H1 (cell line): Measurements from ENCODE around the gene CA10. TPM values are rescaled to one million over a fixed set of nuclear protein-coding genes. Genes with fewer than 3 reads are reported as not detected.

Experiments used
- CTCF ChIA-PET: fragments of 300-600 bp; sonication (Branson Sonifier 250); formaldehyde crosslinking; loops from one replicate; lab custom pipeline; 2021; ENCODE audit not compliant: partially characterized antibody; lab: Charles Lee
- POLR2A ChIA-PET: fragments of 300-600 bp; sonication (Branson Sonifier 250); formaldehyde crosslinking; loops from one replicate; lab custom pipeline; 2021; ENCODE audit warnings: inconsistent platforms; ENCODE audit not compliant: partially characterized antibody; lab: Charles Lee
- DNase-seq, 2 experiments: peaks; one replicate each; pipeline versions ENCODE4 v3.0.0 to v3.0.0-alpha.2; 2010 to 2022; ENCODE audit warnings: low spot score in 2 of 2, low read depth in 1 of 2, mixed read lengths in 1 of 2
- FAIRE-seq: peaks from 2 replicates; lab custom pipeline; 2011; peaks lifted over from hg19 to GRCh38; lab: Jason Lieb, UNC
- H2AFZ ChIP-seq: 2 replicates; pipeline ENCODE4 v1.8.1; 2012; ENCODE audit warnings: low read length, inconsistent platforms
- H2AK5ac ChIP-seq: 2 replicates; pipeline ENCODE4 v1.6.1; 2013; ENCODE audit warnings: low read depth, low read length
- H2BK120ac ChIP-seq: replicated peaks from 2 replicates; pipeline ENCODE3; 2013; ENCODE audit warnings: low read depth, low read length, inconsistent platforms
- H2BK12ac ChIP-seq: 2 replicates; pipeline ENCODE4 v1.6.1; 2013; ENCODE audit warnings: low read depth, low read length
- H2BK15ac ChIP-seq: 2 replicates; pipeline ENCODE4 v1.6.1; 2013; ENCODE audit warnings: low read length
- H2BK20ac ChIP-seq: 2 replicates; pipeline ENCODE4 v1.6.1; 2013; ENCODE audit warnings: low read length
- H2BK5ac ChIP-seq: 2 replicates; pipeline ENCODE4 v1.6.1; 2013; ENCODE audit warnings: low read depth, low read length
- H3K14ac ChIP-seq: 2 replicates; pipeline ENCODE4 v1.6.1; 2013; ENCODE audit warnings: inconsistent platforms; ENCODE audit not compliant: insufficient read length
- H3K18ac ChIP-seq: 2 replicates; pipeline ENCODE4 v1.6.1; 2013; ENCODE audit warnings: low read length; ENCODE audit errors: extremely low read depth
- H3K23ac ChIP-seq: 2 replicates; pipeline ENCODE4 v1.6.1; 2013; ENCODE audit warnings: inconsistent platforms; ENCODE audit not compliant: insufficient read length
- H3K23me2 ChIP-seq: 2 replicates; pipeline ENCODE4 v1.6.1; 2013; ENCODE audit warnings: low read depth, low read length
- H3K27ac ChIP-seq: 2 replicates; pipeline ENCODE4 v1.6.1; 2011; ENCODE audit warnings: low read depth, low read length, inconsistent platforms
- H3K27me3 ChIP-seq, 4 experiments: replicated peaks in 1 of 4; 1 replicate in 1 of 4; 2 replicates in 3 of 4; pipeline versions ENCODE4 v1.6.1 to v1.8.1; 2011 to 2013; ENCODE audit warnings: low read length in 3 of 4, mild to moderate bottlenecking in 3 of 4, inconsistent platforms in 2 of 4, mixed read lengths in 2 of 4, moderate library complexity in 1 of 4; ENCODE audit not compliant: control insufficient read depth in 3 of 4, insufficient read depth in 3 of 4; ENCODE audit errors: extremely low read depth in 1 of 4
- H3K36me3 ChIP-seq, 4 experiments: 2 replicates each; pipeline versions ENCODE4 v1.6.1 to v1.8.1; 2011 to 2013; ENCODE audit warnings: mild to moderate bottlenecking in 4 of 4, low read length in 3 of 4, moderate library complexity in 2 of 4, control low read depth in 1 of 4, inconsistent platforms in 1 of 4; ENCODE audit not compliant: insufficient read depth in 4 of 4, control insufficient read depth in 2 of 4
- H3K4ac ChIP-seq: replicated peaks from 2 replicates; pipeline ENCODE3; 2013; ENCODE audit warnings: low read length, low read depth, mixed read lengths, inconsistent platforms; ENCODE audit not compliant: insufficient read length
- H3K4me1 ChIP-seq, 4 experiments: replicated peaks in 1 of 4; 1 replicate in 1 of 4; 2 replicates in 3 of 4; pipeline versions ENCODE4 v1.6.1 to v1.8.1; 2011 to 2013; ENCODE audit warnings: low read length in 3 of 4, inconsistent platforms in 2 of 4, mixed read lengths in 1 of 4; ENCODE audit not compliant: insufficient read depth in 4 of 4, control insufficient read depth in 3 of 4
- H3K4me2 ChIP-seq, 2 experiments: 2 replicates each; pipeline versions ENCODE4 v1.6.1 to v1.8.1; 2011 to 2013; ENCODE audit warnings: low read depth in 2 of 2, low read length in 2 of 2, control low read depth in 1 of 2, inconsistent platforms in 1 of 2, mild to moderate bottlenecking in 1 of 2; ENCODE audit not compliant: insufficient read depth in 1 of 2
- H3K4me3 ChIP-seq, 4 experiments: fragments of 200-600, 300-600 bp in 1 of 4; sonication (generic), shearing (Covaris generic), sonication (Bioruptor Twin) in 1 of 4; 2 replicates each; pipeline versions ENCODE4 v1.5.1 to v1.8.1; 2011 to 2016; ENCODE audit warnings: low read length in 4 of 4, low read depth in 3 of 4, control low read depth in 2 of 4, inconsistent platforms in 2 of 4, mild to moderate bottlenecking in 2 of 4, mixed read lengths in 1 of 4, moderate library complexity in 1 of 4; ENCODE audit not compliant: insufficient read depth in 2 of 4; ENCODE audit errors: extremely low read depth in 1 of 4
- H3K56ac ChIP-seq: replicated peaks from 2 replicates; pipeline ENCODE3; 2013; ENCODE audit warnings: low read depth, mild to moderate bottlenecking, mixed read lengths, low read length, inconsistent platforms; ENCODE audit not compliant: insufficient read length
- H3K79me1 ChIP-seq: 2 replicates; pipeline ENCODE4 v1.6.1; 2013; ENCODE audit warnings: low read depth, low read length, control low read depth
- H3K79me2 ChIP-seq, 2 experiments: 2 replicates each; pipeline versions ENCODE4 v1.6.1 to v1.8.1; 2012 to 2013; ENCODE audit warnings: low read length in 2 of 2, mild to moderate bottlenecking in 2 of 2, inconsistent platforms in 1 of 2; ENCODE audit not compliant: insufficient read depth in 2 of 2, control insufficient read depth in 1 of 2
- H3K9ac ChIP-seq, 4 experiments: replicated peaks in 1 of 4; 1 replicate in 1 of 4; 2 replicates in 3 of 4; pipeline versions ENCODE4 v1.6.1 to v1.8.1; 2011 to 2013; ENCODE audit warnings: low read depth in 3 of 4, low read length in 3 of 4, control low read depth in 2 of 4, mild to moderate bottlenecking in 2 of 4, moderate library complexity in 2 of 4, inconsistent platforms in 1 of 4; ENCODE audit errors: extremely low read depth in 1 of 4
- H3K9me3 ChIP-seq, 2 experiments: 2 replicates each; pipeline versions ENCODE4 v1.6.1 to v1.8.1; 2012 to 2013; ENCODE audit warnings: mild to moderate bottlenecking in 2 of 2, moderate library complexity in 2 of 2, control low read depth in 1 of 2, inconsistent platforms in 1 of 2, low read depth in 1 of 2, low read length in 1 of 2, mixed read lengths in 1 of 2; ENCODE audit not compliant: insufficient read depth in 2 of 2
- H4K20me1 ChIP-seq, 2 experiments: replicated peaks in 1 of 2; 2 replicates each; pipeline versions ENCODE3 to v1.8.1; 2011 to 2013; ENCODE audit warnings: inconsistent platforms in 2 of 2, low read length in 2 of 2, mild to moderate bottlenecking in 1 of 2; ENCODE audit not compliant: insufficient read depth in 2 of 2, control insufficient read depth in 1 of 2
- H4K5ac ChIP-seq: 2 replicates; pipeline ENCODE4 v1.6.1; 2013; ENCODE audit warnings: low read length, low read depth, mixed read lengths, inconsistent platforms; ENCODE audit not compliant: insufficient read length
- H4K8ac ChIP-seq: 2 replicates; pipeline ENCODE4 v1.8.0; 2013; ENCODE audit warnings: mild to moderate bottlenecking, moderate library complexity, low read length, inconsistent platforms; ENCODE audit not compliant: insufficient read depth; ENCODE audit errors: extremely low read depth
- H4K91ac ChIP-seq: replicated peaks from 2 replicates; pipeline ENCODE3; 2013; ENCODE audit warnings: low read length, mixed read lengths, inconsistent platforms; ENCODE audit not compliant: insufficient read length
- CBX5 ChIP-seq: fragments of 300-800, 300-1000 bp; sonication (generic); IDR thresholded peaks from 2 replicates; pipeline ENCODE4 v1.7.1; 2016; ENCODE audit warnings: antibody characterized with exemption, low read length, low read depth
- CEBPB ChIP-seq: IDR thresholded peaks from 2 replicates; pipeline ENCODE4 v1.6.1; 2012; ENCODE audit warnings: low read depth, low read length
- E2F6 ChIP-seq: IDR thresholded peaks from 2 replicates; pipeline ENCODE4 v1.6.1; 2012; ENCODE audit warnings: inconsistent platforms
- HDAC6 ChIP-seq: IDR thresholded peaks from one replicate; pipeline ENCODE4 v1.7.1; 2012; ENCODE audit warnings: low read depth, mild to moderate bottlenecking, inconsistent platforms, low read length, moderate library complexity
- KDM5A ChIP-seq: fragments of 200-600 bp; IDR thresholded peaks from 2 replicates; pipeline ENCODE4 v1.7.1; 2012; ENCODE audit warnings: mild to moderate bottlenecking, low read length, inconsistent platforms, mixed read lengths
- RBBP5 ChIP-seq: IDR thresholded peaks from 2 replicates; pipeline ENCODE4 v1.7.1; 2012; ENCODE audit warnings: low read depth, mild to moderate bottlenecking, inconsistent platforms, low read length, moderate library complexity, borderline replicate concordance
- RFX5 ChIP-seq: IDR thresholded peaks from 2 replicates; pipeline ENCODE4 v1.6.1; 2011; ENCODE audit warnings: low read depth, low read length, improper control_type of control experiment, borderline replicate concordance
- RXRA ChIP-seq: IDR thresholded peaks from 2 replicates; pipeline ENCODE4 v1.6.1; 2011; ENCODE audit warnings: low read depth, mild to moderate bottlenecking, low read length, moderate library complexity; ENCODE audit not compliant: insufficient read depth
- SIX5 ChIP-seq: IDR thresholded peaks from 2 replicates; pipeline ENCODE4 v1.6.1; 2011; ENCODE audit warnings: mild to moderate bottlenecking, low read depth, low read length
- SP4 ChIP-seq: IDR thresholded peaks from 2 replicates; pipeline ENCODE4 v1.6.1; 2012; ENCODE audit warnings: low read length, inconsistent platforms
- SUZ12 ChIP-seq: fragments of 200-600 bp; sonication (generic); IDR thresholded peaks from 2 replicates; pipeline ENCODE4 v1.6.1; 2012; ENCODE audit warnings: mild to moderate bottlenecking, inconsistent platforms, low read length, moderate library complexity, mixed read lengths
- ZNF274 ChIP-seq: IDR thresholded peaks from 2 replicates; pipeline ENCODE4 v1.7.0; 2012; ENCODE audit warnings: low read length, borderline replicate concordance; ENCODE audit errors: extremely low read depth
- WGBS, 2 experiments: shearing (Covaris generic) in 1 of 2; methylation state at CpG; one replicate each; pipeline versions ENCODE4 v1.1.6 to v1.1.7; 2013 to 2015; ENCODE audit warnings: low lambda C conversion rate in 2 of 2, mixed read lengths in 2 of 2, inconsistent platforms in 1 of 2, low coverage in 1 of 2, missing lambda C conversion rate in 1 of 2; ENCODE audit not compliant: insufficient replicate concordance in 2 of 2, insufficient coverage in 1 of 2, insufficient read length in 1 of 2; ENCODE audit errors: extremely low coverage in 1 of 2, missing lambda C conversion rate in 1 of 2; 5-methylcytosine and 5-hydroxymethylcytosine counted together
- polyA plus RNA-seq, 7 experiments: library from polyadenylated mRNA; depleted of rRNA in 3 of 7; stranded (reverse) in 5 of 7; unstranded in 2 of 7; fragments of >200 nt in 5 of 7; fragments of 200-250 nt in 2 of 7; gene quantifications; 1 replicate in 5 of 7; 2 replicates in 1 of 7; 4 replicates in 1 of 7; pipeline versions ENCODE4 v1.2.1 to v1.2.3, GENCODE V29; 2011 to 2013; ENCODE audit warnings: missing spikeins in 2 of 7, mixed read lengths in 2 of 7
- total RNA-seq: library from RNA; stranded (reverse); fragmentation: NEBNext Ultra II Directional; extraction: Animal tissue kit (Norgen Biotek cat#: 25700); gene quantifications from 2 replicates; pipeline ENCODE4 v1.2.1, GENCODE V29; 2021

Gene CA10
- total and polyA plus RNA-seq, 2 of the 8 experiments (the other 6 are each of a cell fraction or from before 2014, with no cell fraction given) = 0.60 to 0.63 TPM

GRCh38 chr17:52181782-52182181 lies 23.3 kb upstream of the CA10 start:
- H3K14ac ChIP-seq = no peak overlapping the region
- no peak overlapping the region for H2BK20ac ChIP-seq
- WGBS, 2 experiments = 74% methylated on average over 3 of the region's 3 CpGs; no CpG with 5 or more reads in 1 of the 2 experiments
- no peak overlapping the region for H4K91ac ChIP-seq
- H3K4me3 ChIP-seq = no peak overlapping the region
- no peak for DNase-seq
- H2AK5ac ChIP-seq = no peak overlapping the region
- H3K9me3 ChIP-seq = 0 out of 4 replicates have a peak, but pooled peaks cover 0 to 2% of the 10 kb centered on the region in 2 experiments
- no peak overlapping the region for H3K27ac ChIP-seq
- no peaks in the 10 kb centered on the region for H3K79me1 ChIP-seq
- no peak overlapping the region for H2BK120ac ChIP-seq
- POLR2A ChIA-PET = no interaction called here
- TF ChIP-seq SIX5 (no peak), SP4 (no peak), HDAC6 (no peak), ZNF274 (no peak), KDM5A (no peak), RXRA (no peak), RFX5 (no peak), E2F6 (no peak), SUZ12 (no peak), RBBP5 (no peak), CEBPB (no peak), CBX5 (no peak)
- no peak overlapping the region for H4K8ac ChIP-seq
- no peaks in the 10 kb centered on the region for H3K23me2 ChIP-seq
- H2BK15ac ChIP-seq = no peak overlapping the region
- H3K18ac ChIP-seq = no peak overlapping the region
- H3K4ac ChIP-seq = no peak overlapping the region
- no peak overlapping the region for H2BK5ac ChIP-seq
- peaks cover 0 to 6% (median 3%) of the 10 kb centered on the region in 4 experiments; a peak in 4 of 7 replicates for H3K4me1 ChIP-seq
- H3K56ac ChIP-seq = no peak overlapping the region
- no peak overlapping the region for H4K5ac ChIP-seq
- no peak overlapping the region for H2BK12ac ChIP-seq
- no peak overlapping the region for H3K23ac ChIP-seq
- H3K79me2 ChIP-seq = no peaks in the 10 kb centered on the region
- H2AFZ ChIP-seq = 0 out of 2 replicates have a peak overlapping the region, but pooled peaks have one; percentile 47
- H3K36me3 ChIP-seq = no peaks in the 10 kb centered on the region
- H4K20me1 ChIP-seq = no peaks in the 10 kb centered on the region
- H3K27me3 ChIP-seq = no peaks in the 10 kb centered on the region
- H3K4me2 ChIP-seq = no peak overlapping the region
- CTCF ChIA-PET = interaction anchor here (0.6 kb wide), 1 partner anchor 532 kb away, joined by 3 read pairs; no protein-coding TSS in a partner anchor
- no peak overlapping the region for H3K9ac ChIP-seq
- FAIRE-seq = no peak
